HL-60/S4 (cell line): ENCODE results near the gene RHD.
"Not testable (repeated sequence)": the region's sequence is repeated elsewhere in the genome, so short reads cannot be mapped to it uniquely, and the experiment has no call there.

Experiments
- in situ Hi-C: fragments of 300-500 bp; cut with MboI; formaldehyde crosslinking; loops from 2 replicates; pipeline ENCODE4 v1.14.3; 2022; ENCODE audit warnings: low sequenced_read_pairs

The RHD gene

DNA sequence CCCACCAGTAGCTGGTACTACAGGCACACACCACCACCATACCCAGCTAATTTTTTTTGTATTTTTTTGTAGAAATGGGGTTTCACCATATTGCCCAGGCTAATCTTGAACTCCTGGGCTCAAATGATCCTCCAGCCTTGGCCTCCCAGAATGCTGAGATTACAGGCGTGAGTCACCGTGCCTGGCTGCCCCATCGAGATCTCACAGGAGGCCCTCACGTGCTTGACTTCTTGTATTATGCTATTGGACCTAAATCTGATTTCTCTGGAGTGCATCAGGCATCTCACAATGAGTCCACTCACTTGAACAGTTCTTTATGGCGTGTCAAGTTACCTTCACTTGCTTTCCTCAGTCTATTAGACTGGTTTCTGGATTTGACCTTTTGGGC lies 15.7 kb upstream of the RHD start:
- in situ Hi-C loops, result loop anchor here (10.0 kb wide), 1 partner anchor 548 kb away; the partner anchor contains the start of gene SELENON

DNA sequence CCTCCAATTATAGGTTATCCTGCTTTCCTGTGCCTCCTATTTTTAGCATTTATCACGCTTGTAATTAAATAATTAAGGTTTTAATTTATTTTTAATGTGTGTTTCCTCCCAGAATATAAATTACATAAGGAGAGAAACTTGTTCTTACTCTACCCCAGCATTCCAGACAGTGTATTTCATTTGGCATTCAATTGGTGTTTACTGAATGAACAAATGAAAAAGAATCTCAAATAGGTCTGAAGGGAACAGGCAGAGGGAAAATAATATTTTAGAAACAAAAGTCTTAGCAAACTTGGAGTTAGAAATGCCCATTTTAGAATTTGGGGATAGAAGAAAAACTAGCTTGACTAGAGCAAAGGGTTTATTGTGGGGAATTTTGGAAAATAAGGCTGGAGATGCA lies 15.1 kb upstream of the RHD start:
- in situ Hi-C loops, result loop anchor here (10.0 kb wide), 1 partner anchor 548 kb away; the partner anchor contains the start of gene SELENON

DNA sequence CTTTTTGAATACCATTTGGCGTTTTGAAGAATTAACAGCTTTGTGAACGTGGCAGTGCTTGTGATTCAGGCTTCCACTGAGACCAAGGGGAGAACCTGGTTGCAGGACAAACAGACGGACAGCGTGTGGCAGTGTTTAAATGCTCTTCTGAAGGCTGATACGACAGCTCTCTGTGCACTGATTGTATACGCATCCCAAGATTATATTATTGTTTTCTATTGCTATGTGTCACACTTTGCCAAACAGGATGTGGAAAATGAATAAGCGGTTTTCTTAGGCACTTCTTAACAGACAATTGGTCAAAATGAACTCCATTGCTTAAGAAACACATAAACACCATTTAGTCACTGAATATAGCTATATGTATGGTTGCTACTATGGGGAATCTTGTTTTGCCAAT lies 12.5 kb upstream of the RHD start:
- in situ Hi-C loops, result loop anchor here (10.0 kb wide), 1 partner anchor 545 kb away; the partner anchor contains the start of gene SELENON

GRCh38 chr1:25260336-25260735 lies 12.0 kb upstream of the RHD start:
- in situ Hi-C loops, result not testable (repeated sequence)

- in situ Hi-C loops, result not testable (repeated sequence)
Observed at GRCh38 chr1:25266554-25267287, 5.6 kb upstream of the RHD start.

DNA sequence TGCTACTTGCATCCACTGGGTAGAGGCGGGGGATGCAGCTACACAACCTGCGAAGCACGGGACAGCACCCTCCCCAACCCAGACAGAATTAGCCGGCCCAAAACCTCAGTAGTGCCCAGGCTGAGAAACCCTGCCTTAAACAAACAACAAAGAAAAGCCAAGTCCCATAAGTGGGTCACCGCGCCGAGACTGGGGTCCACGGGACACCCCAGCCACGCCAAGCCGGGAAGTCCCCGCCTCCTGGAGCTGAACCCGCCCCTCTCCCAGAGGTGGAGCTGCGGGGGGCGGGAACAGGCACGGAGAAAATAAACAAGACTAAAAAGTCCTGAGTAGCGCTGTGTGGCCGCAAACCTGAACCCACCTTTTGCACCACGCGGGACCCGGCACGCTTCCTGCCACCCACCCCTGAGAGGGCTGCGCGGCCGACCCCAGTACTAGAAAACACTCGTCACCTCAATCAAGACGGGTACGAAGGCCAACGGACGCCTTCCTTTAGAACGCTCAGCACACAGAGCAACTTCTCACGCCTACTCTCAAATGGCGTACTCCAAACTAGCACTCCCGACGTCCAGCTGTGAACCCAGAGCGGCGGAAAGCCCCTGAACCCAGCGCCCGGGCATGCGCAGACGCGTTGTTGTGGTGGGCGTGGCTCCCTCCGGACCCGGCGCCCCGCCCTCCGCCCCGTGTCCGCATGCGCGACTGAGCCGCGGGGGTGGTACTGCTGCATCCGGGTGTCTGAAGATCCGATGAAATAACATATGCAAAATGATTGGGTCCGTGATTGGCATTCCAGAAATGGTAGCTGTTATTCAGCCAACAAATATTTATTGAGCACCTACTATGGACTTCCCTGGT lies 4.8 kb upstream of the RHD start:
- in situ Hi-C loops, result not testable (repeated sequence)

- in situ Hi-C loops, result not testable (repeated sequence)
Observed at GRCh38 chr1:25268143-25268760, 4.1 kb upstream of the RHD start.

DNA sequence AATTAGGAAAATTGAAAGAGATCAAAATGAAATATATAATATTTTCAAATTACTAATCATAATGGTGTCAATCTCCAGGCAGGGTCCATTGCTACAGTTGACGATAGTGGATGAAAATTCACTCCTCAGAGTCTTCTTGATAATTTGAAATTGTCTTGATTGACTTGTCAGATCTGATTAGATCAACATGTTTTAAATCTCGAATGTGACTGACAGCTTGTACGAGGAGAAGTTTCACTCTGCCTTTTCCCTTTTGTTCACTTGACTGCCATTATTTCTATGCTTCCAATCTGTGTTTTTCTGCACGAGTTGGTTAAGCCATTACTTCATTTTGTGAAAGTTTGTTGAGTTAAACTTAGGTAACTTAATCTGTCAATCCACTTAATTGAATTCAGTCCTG lies 3.3 kb downstream of the RHD start:
- in situ Hi-C loops, result not testable (repeated sequence)

- in situ Hi-C loops, result not testable (repeated sequence)
Observed at GRCh38 chr1:25277295-25277694, 5.0 kb downstream of the RHD start.

DNA sequence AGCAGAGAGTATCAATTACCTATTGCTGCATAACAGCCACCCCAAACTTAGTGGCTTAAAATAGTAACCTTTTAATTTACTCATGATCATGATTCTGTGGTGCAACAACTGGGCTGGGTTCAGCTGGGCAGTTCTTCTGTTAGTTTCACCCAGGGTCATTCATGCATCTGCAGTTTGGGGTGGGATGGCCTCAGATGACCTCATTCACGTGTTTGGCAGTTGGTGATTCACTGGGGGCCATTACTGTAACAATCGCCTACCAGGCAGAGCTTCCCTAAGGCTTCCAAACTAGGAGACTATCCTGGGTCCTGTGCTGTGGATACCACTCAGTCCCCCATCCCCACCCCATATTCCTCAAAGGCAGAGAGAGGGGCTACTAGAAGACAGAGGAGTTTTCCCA lies 6.0 kb downstream of the RHD start:
- in situ Hi-C loops, result not testable (repeated sequence)

DNA sequence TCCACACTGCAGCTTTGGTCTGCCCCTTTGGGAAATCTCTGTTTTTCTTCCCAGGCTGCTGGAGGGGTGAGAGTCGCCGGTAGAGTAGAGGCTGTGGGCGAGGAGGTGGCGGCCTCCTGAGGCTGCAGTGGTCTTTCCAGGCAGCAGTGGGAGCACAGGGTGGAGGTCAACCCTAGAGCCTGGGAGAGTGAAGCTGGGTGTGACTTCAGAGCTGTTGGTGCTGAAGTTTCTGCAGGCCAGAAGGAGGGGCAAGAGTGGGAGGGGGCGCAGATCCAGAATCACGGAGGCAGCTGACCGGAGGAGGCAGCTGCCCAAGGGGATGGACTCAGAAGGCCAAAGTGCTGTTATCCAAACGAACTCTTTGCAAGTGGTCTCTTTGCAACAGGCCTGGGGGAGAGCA lies 6.5 kb downstream of the RHD start:
- in situ Hi-C loops, result not testable (repeated sequence)

DNA sequence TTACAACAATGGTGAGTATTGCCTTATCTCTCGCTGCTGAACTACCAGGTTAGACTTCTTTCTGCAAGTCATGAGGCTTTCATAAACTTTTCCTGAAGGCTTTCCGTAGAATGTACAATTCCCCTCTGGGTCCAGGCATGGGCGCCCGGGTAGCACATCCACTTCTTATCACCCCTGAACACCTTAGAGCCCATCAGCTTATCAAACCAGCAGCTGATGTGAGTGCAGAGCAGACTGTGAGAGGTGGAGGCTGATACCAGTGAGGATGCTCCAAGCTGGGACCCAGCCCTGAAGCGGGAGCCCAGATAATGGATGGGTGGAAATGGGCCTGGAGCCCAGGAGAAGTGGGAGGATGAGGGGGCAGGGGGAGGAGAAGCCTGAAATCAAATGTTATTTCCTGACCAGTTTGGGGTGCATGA lies 7.4 kb downstream of the RHD start:
- in situ Hi-C loops, result not testable (repeated sequence)

- in situ Hi-C loops, result not testable (repeated sequence)
Observed at GRCh38 chr1:25285862-25286261, 13.6 kb downstream of the RHD start.

- in situ Hi-C loops, result not testable (repeated sequence)
Observed at GRCh38 chr1:25287164-25287563, 14.9 kb downstream of the RHD start.

GRCh38 chr1:25288573-25289101 lies 16.3 kb downstream of the RHD start:
- in situ Hi-C loops, result not testable (repeated sequence)

- in situ Hi-C loops, result not testable (repeated sequence)
Observed at GRCh38 chr1:25290043-25290442, 17.7 kb downstream of the RHD start.

DNA sequence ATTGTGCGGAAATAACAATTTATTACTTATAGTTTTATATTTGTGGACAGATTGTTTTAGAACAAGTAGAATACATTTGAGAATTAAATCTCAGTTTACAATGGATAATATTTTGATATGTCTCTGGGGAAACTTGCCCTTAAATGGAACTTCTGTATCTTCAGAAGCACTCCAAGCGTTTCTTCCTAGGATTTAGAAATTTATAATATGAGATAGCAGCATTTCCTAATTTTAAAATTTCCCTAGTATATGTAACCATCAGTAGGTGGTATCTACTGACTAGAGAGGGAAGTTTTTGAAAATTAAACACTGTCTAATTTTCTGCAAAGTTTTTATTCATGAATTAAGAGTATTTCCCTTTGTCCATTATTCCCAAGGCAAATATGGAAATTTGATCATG lies 21.1 kb downstream of the RHD start:
- in situ Hi-C loops, result not testable (repeated sequence)

DNA sequence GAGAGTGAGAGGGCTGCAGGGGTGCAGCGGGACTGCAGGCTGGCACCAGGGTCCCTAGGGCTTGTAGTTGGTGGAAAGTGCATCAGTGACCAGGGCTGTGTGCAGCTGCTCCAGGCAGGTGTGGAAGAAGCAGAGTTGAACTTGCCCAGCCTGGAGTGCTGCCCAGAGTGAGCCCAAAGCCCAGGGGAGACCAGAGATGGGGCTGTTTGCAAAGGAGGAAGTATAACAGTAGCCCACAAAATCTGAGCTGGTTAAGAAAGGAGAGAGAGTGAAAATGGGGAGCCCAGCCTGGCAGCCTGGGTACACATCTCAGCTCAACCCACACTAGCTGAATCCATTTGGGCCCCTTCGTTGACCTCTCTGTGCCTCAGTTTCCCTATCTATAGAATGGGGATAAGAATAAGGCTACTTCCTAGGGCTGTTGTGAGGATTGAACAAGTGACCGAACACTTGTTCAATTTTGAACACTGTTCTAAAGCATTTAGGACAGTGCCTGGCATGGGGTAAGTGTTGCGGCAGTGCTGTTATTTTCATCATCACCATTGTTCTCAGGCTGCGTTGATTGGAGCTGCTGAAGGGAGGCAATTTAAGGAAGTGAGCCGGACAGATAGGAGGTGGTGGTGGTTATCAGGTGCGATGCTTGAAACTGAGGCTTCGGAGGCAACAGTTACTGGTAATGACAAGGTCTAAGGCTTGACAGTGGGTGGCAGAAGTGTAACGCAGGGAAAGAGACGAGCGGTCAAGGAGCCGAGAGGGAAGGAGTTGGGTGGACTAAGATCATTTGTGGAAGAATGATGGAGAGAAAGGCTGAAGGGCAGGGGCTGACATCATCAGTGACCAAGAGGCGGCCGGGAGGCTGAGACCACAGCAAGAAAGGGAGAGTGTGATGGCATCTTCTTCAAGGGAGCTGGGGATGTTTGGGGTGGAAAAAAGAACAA lies 22.8 kb downstream of the RHD start:
- in situ Hi-C loops, result not testable (repeated sequence)

DNA sequence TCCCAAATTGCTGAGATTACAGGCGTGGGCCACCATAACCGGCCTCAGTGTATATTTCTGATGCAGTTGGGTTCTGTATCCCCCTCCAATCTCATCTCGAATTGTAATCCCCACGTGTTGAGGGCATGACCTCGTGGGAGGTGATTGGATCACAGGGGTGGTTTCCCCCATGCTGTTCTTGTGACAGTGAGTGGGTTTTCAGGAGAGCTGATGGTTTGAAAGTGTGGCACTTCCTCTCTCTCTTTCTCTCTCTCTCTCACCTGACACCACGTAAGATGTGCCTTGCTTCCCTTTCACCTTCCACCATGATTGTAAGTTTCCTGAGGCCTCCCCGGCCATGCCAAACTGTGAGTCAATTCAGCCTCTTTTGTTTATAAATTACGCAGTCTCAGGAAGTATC lies 24.2 kb downstream of the RHD start:
- in situ Hi-C loops, result not testable (repeated sequence)

GRCh38 chr1:25300729-25301128 lies 28.4 kb downstream of the RHD start:
- in situ Hi-C loops, result not testable (repeated sequence)
